PC-9 (cell line): ENCODE measurements around the gene BCL11A. TPM values are rescaled to one million over a fixed set of nuclear protein-coding genes. Genes with fewer than 3 reads are reported as not detected.

Source experiments
- BruUV-seq: library from RNA; stranded (reverse); fragments of 400-500 nt; replicated peaks from 2 replicates; lab custom pipeline; 2021; lab: Mats Ljungman, UMichigan
- CTCF ChIA-PET: fragments of 300-600 bp; sonication (Branson Sonifier 250); formaldehyde crosslinking; loops from one replicate; lab custom pipeline; 2022; ENCODE audit warnings: antibody characterized with exemption; lab: Charles Lee
- POLR2A ChIA-PET: fragments of 300-600 bp; sonication (Branson Sonifier 250); formaldehyde crosslinking; loops from one replicate; lab custom pipeline; 2022; ENCODE audit warnings: antibody characterized with exemption; ENCODE audit not compliant: unreplicated experiment; lab: Charles Lee
- DNase-seq, 2 experiments: peaks; one replicate each; pipeline versions ENCODE4 v3.0.0 to v3.0.0-alpha.2; 2015 to 2022; ENCODE audit warnings: mixed read lengths in 1 of 2
- H2AFZ ChIP-seq: fragments of 200-600 bp; sonication (generic); 2 replicates; pipeline ENCODE4 v1.8.1; 2017; ENCODE audit warnings: antibody characterized with exemption
- H3F3A ChIP-seq: fragments of 200-600 bp; sonication (generic); 2 replicates; pipeline ENCODE4 v1.8.1; 2017; ENCODE audit warnings: antibody characterized with exemption, mild to moderate bottlenecking, low read depth; ENCODE audit not compliant: insufficient read depth
- H3K27ac ChIP-seq: fragments of 200-600 bp; sonication (generic); 2 replicates; pipeline ENCODE4 v1.6.1; 2016; ENCODE audit warnings: mixed run types
- H3K27me3 ChIP-seq: fragments of 200-600 bp; sonication (generic); 2 replicates; pipeline ENCODE4 v1.6.1; 2016; ENCODE audit warnings: low read depth, mixed run types; ENCODE audit not compliant: insufficient read depth
- H3K36me3 ChIP-seq: fragments of 200-600 bp; sonication (generic); 2 replicates; pipeline ENCODE4 v1.6.1; 2016; ENCODE audit warnings: low read depth, mixed run types
- H3K4me1 ChIP-seq: fragments of 200-600 bp; sonication (generic); replicated peaks from 2 replicates; pipeline ENCODE4 v1.6.1; 2016; ENCODE audit warnings: mixed run types; ENCODE audit not compliant: insufficient read depth
- H3K4me2 ChIP-seq: fragments of 200-600 bp; sonication (generic); 2 replicates; pipeline ENCODE4 v1.6.1; 2017; ENCODE audit warnings: mixed run types
- H3K4me3 ChIP-seq: fragments of 200-600 bp; sonication (generic); 2 replicates; pipeline ENCODE4 v1.6.1; 2016; ENCODE audit warnings: mixed run types
- H3K79me2 ChIP-seq: fragments of 200-600 bp; sonication (generic); 2 replicates; pipeline ENCODE4 v1.6.1; 2017; ENCODE audit warnings: low read depth, mixed run types
- H3K9me2 ChIP-seq: fragments of 200-600 bp; sonication (generic); 2 replicates; pipeline ENCODE4 v1.8.1; 2017; ENCODE audit warnings: mild to moderate bottlenecking; ENCODE audit not compliant: insufficient read depth
- H3K9me3 ChIP-seq: fragments of 200-600 bp; sonication (generic); 2 replicates; pipeline ENCODE4 v1.8.1; 2016; ENCODE audit warnings: low read depth; ENCODE audit not compliant: insufficient read depth
- H4K20me1 ChIP-seq: fragments of 200-600 bp; sonication (generic); 2 replicates; pipeline ENCODE4 v1.8.1; 2017; ENCODE audit not compliant: insufficient read depth
- EZH2 ChIP-seq: fragments of 200-600 bp; sonication (generic); IDR thresholded peaks from 2 replicates; pipeline ENCODE4 v1.8.0; 2017; ENCODE audit warnings: antibody characterized with exemption, low read depth
- intact Hi-C: fragments of 100-400 bp; cut with micrococcal nuclease; formaldehyde crosslinking; loops from one replicate; pipeline ENCODE4 v1.10.0; 2022; ENCODE audit not compliant: unreplicated experiment
- total RNA-seq: library from RNA; stranded (reverse); gene quantifications from 2 replicates; pipeline ENCODE4 v1.2.3, GENCODE V29; 2021
- TF ChIP-seq, protein P1 (sequence below): fragments of 200-600 bp; sonication (generic); conservative IDR thresholded peaks from 2 replicates; pipeline ENCODE4 v1.6.1; 2017; ENCODE audit warnings: mixed run types, antibody characterized with exemption, mild to moderate bottlenecking, moderate library complexity

Gene BCL11A
- total RNA-seq, 1 experiment from 2014 or later = not detected

DNA sequence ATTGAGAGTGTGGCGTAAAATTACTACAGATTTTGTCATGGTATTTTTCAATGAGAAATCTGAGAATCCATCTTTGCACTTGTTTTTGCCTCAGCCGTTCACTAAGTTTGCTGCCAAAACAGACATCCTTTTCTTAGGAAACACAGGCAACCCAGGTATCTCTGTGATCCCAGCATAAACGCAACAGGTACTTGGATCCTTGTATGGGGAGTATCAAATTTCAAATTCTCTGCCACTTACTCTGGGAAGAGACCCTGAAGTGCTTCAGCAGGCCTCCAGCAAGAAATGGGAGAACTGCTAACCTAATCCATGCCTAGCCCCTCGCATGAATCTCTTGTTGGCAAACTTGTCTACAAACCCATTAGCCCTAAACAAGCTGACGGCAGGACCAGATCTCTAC lies 83.1 kb downstream of the BCL11A start:
- Histone ChIP-seq H3K27me3 (peaks cover 61% of the 10 kb centered on the region), H3K4me2 (no peak overlapping the region), H3K9me3 (no peaks in the 10 kb centered on the region), H3K79me2 (no peaks in the 10 kb centered on the region), H3F3A (no peaks in the 10 kb centered on the region), H2AFZ (no peak overlapping the region), H3K27ac (no peak overlapping the region), H3K4me3 (no peak overlapping the region), H3K4me1 (no peaks in the 10 kb centered on the region), H4K20me1 (no peaks in the 10 kb centered on the region), H3K36me3 (no peaks in the 10 kb centered on the region), H3K9me2 (no peaks in the 10 kb centered on the region)
- POLR2A ChIA-PET = no interaction called here
- intact Hi-C loops = no loop called here
- CTCF ChIA-PET = no interaction called here
- BruUV-seq = no TSS peak
- TF ChIP-seq, protein P1, sequence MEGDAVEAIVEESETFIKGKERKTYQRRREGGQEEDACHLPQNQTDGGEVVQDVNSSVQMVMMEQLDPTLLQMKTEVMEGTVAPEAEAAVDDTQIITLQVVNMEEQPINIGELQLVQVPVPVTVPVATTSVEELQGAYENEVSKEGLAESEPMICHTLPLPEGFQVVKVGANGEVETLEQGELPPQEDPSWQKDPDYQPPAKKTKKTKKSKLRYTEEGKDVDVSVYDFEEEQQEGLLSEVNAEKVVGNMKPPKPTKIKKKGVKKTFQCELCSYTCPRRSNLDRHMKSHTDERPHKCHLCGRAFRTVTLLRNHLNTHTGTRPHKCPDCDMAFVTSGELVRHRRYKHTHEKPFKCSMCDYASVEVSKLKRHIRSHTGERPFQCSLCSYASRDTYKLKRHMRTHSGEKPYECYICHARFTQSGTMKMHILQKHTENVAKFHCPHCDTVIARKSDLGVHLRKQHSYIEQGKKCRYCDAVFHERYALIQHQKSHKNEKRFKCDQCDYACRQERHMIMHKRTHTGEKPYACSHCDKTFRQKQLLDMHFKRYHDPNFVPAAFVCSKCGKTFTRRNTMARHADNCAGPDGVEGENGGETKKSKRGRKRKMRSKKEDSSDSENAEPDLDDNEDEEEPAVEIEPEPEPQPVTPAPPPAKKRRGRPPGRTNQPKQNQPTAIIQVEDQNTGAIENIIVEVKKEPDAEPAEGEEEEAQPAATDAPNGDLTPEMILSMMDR = no peak
- no peak for TF ChIP-seq EZH2
- DNase-seq = no peak

DNA sequence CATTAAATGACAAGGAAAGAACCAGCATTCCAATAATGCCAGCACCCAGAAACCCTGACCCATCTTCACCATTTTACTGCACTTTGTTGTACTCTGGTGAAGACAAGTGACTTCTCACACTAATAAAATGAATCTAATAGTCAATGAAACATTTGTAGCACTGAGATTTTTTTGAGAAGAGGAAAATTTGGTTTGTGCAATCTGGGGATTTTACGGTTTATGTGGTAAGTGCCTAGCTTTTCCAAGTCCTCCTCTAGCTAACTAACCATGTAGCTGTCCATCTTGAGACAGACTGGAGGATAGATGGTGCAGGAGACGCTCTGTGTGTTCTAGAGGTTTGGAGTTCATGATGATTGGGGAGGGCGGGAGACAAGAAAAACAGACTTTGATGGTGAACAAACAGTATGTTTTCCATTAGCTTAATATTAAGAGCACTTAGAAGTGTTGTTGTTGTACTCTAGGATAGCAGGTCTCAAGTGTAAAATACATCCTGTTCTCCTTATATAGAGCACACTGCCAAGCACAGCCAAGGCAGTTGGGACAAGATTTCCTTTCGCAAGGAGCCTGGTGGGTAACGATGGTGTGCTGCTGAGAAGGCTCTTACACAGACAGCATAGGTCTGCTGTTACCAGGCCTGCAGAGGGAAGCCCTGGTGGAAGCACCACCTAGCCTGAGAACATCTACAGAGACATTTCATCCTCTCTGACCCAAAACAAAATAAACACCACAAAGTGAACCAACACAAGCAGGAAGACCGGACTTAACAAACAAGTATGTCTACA lies 83.7 kb downstream of the BCL11A start:
- Histone ChIP-seq H3K4me2 (no peak overlapping the region), H3K27me3 (peaks cover 56% of the 10 kb centered on the region), H3F3A (no peaks in the 10 kb centered on the region), H3K36me3 (no peaks in the 10 kb centered on the region), H2AFZ (no peak overlapping the region), H3K4me3 (no peak overlapping the region), H3K4me1 (no peaks in the 10 kb centered on the region), H3K9me3 (no peaks in the 10 kb centered on the region), H3K9me2 (no peaks in the 10 kb centered on the region), H3K79me2 (no peaks in the 10 kb centered on the region), H4K20me1 (no peaks in the 10 kb centered on the region), H3K27ac (no peak overlapping the region)
- ChIA-PET CTCF (no interaction called here), POLR2A (no interaction called here)
- BruUV-seq = no TSS peak
- intact Hi-C loops = no loop called here
- DNase-seq = no peak
- TF ChIP-seq, protein P1 = no peak
- TF ChIP-seq EZH2 = no peak

DNA sequence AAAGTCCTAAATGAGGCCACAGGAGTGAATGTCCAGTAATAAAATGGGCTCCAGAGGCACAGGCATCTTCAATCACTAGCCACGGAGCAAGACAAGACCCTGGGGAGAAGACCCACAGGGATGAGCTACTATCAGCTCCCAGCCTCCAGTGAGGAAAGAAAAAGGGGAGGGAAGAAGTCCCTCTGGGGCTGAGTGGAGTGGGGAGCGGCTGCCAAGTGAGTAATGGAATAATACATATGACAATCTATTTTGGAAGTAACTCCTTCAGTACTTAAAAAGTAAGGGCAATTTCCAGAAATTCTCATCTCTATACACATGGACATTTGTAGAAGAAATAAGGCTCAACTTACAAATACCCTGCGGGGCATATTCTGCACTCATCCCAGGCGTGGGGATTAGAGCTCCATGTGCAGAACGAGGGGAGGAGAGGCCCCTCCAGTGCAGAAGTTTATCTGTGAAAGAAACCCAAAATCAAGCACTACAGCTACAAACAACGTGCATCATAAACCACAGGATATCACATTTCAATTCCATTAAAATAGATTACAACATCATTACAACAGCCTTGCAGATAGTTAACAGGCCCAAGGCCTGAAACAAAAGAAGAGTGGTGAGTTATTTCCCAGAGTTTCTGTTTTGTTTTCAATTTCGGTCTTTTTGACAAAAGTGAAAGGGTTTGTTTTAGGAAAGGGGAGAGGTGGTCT lies 84.9 kb downstream of the BCL11A start:
- DNase-seq = no peak
- H3K27ac ChIP-seq = no peak overlapping the region
- no peaks in the 10 kb centered on the region for H4K20me1 ChIP-seq
- no peaks in the 10 kb centered on the region for H3K36me3 ChIP-seq
- no peaks in the 10 kb centered on the region for H3K9me2 ChIP-seq
- no peaks in the 10 kb centered on the region for H3K9me3 ChIP-seq
- POLR2A ChIA-PET = no interaction called here
- CTCF ChIA-PET = interaction anchor here (0.6 kb wide), 1 partner anchor 598 kb away, joined by 11 read pairs; no protein-coding TSS in a partner anchor
- no TSS peak for BruUV-seq
- TF ChIP-seq, protein P1 = no peak
- TF ChIP-seq EZH2 = no peak
- intact Hi-C loops = no loop called here
- H3K27me3 ChIP-seq = peaks cover 56% of the 10 kb centered on the region
- no peaks in the 10 kb centered on the region for H3K79me2 ChIP-seq
- H3K4me2 ChIP-seq = no peak overlapping the region
- H2AFZ ChIP-seq = no peak overlapping the region
- H3K4me1 ChIP-seq = no peaks in the 10 kb centered on the region
- H3K4me3 ChIP-seq = no peak overlapping the region
- no peaks in the 10 kb centered on the region for H3F3A ChIP-seq
